Measurements from ENCODE around the gene FAM81B.
"Not testable (repeated sequence)": the region's sequence is repeated elsewhere in the genome, so short reads cannot be mapped to it uniquely, and the experiment has no call there.

Gene FAM81B

GRCh38 chr5:95390812-95391492, at the start of gene FAM81B:
Gene FAM81B (plus strand): TSS chr5:95391366. CDS start chr5:95391390, 24 bp downstream.
- no peak for DNase-seq (ENCODE audit: low read depth, low spot score)
- Histone ChIP-seq H3K4me1 (ENCODE audit: insufficient read depth, insufficient read length) (no peaks in the 10 kb centered on the region), H3K36me3 (ENCODE audit: insufficient read depth, insufficient read length, low read length) (no peaks in the 10 kb centered on the region), H3K27me3 (ENCODE audit: insufficient read depth, insufficient read length) (no peaks in the 10 kb centered on the region), H3K4me3 (ENCODE audit: insufficient read length, low read depth) (no peak within 1 kb of the TSS), H3K9me3 (ENCODE audit: insufficient read depth, low read length) (no peaks in the 10 kb centered on the region), H3K9ac (ENCODE audit: insufficient read length, low read depth) (no peak within 1 kb of the TSS)
- TF ChIP-seq SUZ12 (IDR thresholded peaks at IDR 0.05; ENCODE audit: extremely low read depth, insufficient read depth, insufficient read length) (no peak), ZNF274 (IDR thresholded peaks at IDR 0.05; ENCODE audit: low read depth, low read length) (no peak)

- H3K9me3 ChIP-seq (ENCODE audit: insufficient read depth, low read length); H3K27me3 ChIP-seq (ENCODE audit: insufficient read depth, insufficient read length); H3K36me3 ChIP-seq (ENCODE audit: insufficient read depth, insufficient read length, low read length); H3K4me1 ChIP-seq (ENCODE audit: insufficient read depth, insufficient read length); H3K4me3 ChIP-seq (ENCODE audit: insufficient read length, low read depth); H3K9ac ChIP-seq (ENCODE audit: insufficient read length, low read depth); DNase-seq (ENCODE audit: low read depth, low spot score): not testable (repeated sequence)
Measured at GRCh38 chr5:95341444-95341843, 49.7 kb upstream of the FAM81B start.

GRCh38 chr5:95347506-95348120, 43.6 kb upstream of the FAM81B start:
- H3K36me3 ChIP-seq (ENCODE audit: insufficient read depth, insufficient read length, low read length) = no peaks in the 10 kb centered on the region
- H3K27me3 ChIP-seq (ENCODE audit: insufficient read depth, insufficient read length) = no peaks in the 10 kb centered on the region
- H3K9me3 ChIP-seq (ENCODE audit: insufficient read depth, low read length) = no peaks in the 10 kb centered on the region
- no peak for TF ChIP-seq YY1 (IDR thresholded peaks at IDR 0.05; ENCODE audit: insufficient read depth, insufficient read length)
- DNase-seq (ENCODE audit: low read depth, low spot score) = no peak
- H3K4me1 ChIP-seq (ENCODE audit: insufficient read depth, insufficient read length) = no peaks in the 10 kb centered on the region
- H3K4me3 ChIP-seq (ENCODE audit: insufficient read length, low read depth) = no peak overlapping the region
- H3K9ac ChIP-seq (ENCODE audit: insufficient read length, low read depth) = no peak overlapping the region

DNA sequence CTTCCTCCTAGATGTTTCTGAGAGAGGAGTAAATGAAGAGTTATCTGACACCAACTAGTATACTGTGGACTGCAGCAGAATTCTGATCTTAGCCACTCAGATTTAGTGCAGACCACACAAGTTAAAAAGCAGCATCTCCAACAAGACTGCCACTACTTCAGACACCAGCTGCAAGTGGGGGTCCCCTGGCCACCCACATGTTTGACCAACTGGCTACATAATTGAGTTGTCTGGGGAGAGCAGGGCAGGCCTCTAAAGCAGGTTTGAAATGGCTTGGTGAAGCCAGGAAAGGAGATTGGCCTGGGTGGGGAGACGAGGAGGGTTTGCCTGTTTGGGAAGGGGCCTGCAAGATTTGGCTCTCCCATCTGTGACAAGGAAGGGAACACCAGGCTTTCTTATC, 40.5 kb upstream of the FAM81B start:
- DNase-seq (ENCODE audit: low read depth, low spot score) = no peak
- H3K27me3 ChIP-seq (ENCODE audit: insufficient read depth, insufficient read length) = no peaks in the 10 kb centered on the region

GRCh38 chr5:95352691-95353090, 38.5 kb upstream of the FAM81B start:
- no peaks in the 10 kb centered on the region for H3K9me3 ChIP-seq (ENCODE audit: insufficient read depth, low read length)
- H3K4me3 ChIP-seq (ENCODE audit: insufficient read length, low read depth) = no peak overlapping the region
- TF ChIP-seq YY1 (IDR thresholded peaks at IDR 0.05; ENCODE audit: insufficient read depth, insufficient read length) (no peak), ZNF274 (IDR thresholded peaks at IDR 0.05; ENCODE audit: low read depth, low read length) (no peak), SUZ12 (IDR thresholded peaks at IDR 0.05; ENCODE audit: extremely low read depth, insufficient read depth, insufficient read length) (no peak)
- no peak overlapping the region for H3K9ac ChIP-seq (ENCODE audit: insufficient read length, low read depth)
- no peaks in the 10 kb centered on the region for H3K27me3 ChIP-seq (ENCODE audit: insufficient read depth, insufficient read length)
- no peaks in the 10 kb centered on the region for H3K4me1 ChIP-seq (ENCODE audit: insufficient read depth, insufficient read length)
- H3K36me3 ChIP-seq (ENCODE audit: insufficient read depth, insufficient read length, low read length) = no peaks in the 10 kb centered on the region
- no peak for DNase-seq (ENCODE audit: low read depth, low spot score)

More for the DNA sequence above, 40.5 kb upstream of the FAM81B start:
- H3K4me3 ChIP-seq (ENCODE audit: insufficient read length, low read depth) = no peak overlapping the region
- H3K36me3 ChIP-seq (ENCODE audit: insufficient read depth, insufficient read length, low read length) = no peaks in the 10 kb centered on the region
- H3K9ac ChIP-seq (ENCODE audit: insufficient read length, low read depth) = no peak overlapping the region
- TF ChIP-seq ZNF274 (IDR thresholded peaks at IDR 0.05; ENCODE audit: low read depth, low read length) (no peak), YY1 (IDR thresholded peaks at IDR 0.05; ENCODE audit: insufficient read depth, insufficient read length) (no peak), SUZ12 (IDR thresholded peaks at IDR 0.05; ENCODE audit: extremely low read depth, insufficient read depth, insufficient read length) (no peak)
- no peaks in the 10 kb centered on the region for H3K4me1 ChIP-seq (ENCODE audit: insufficient read depth, insufficient read length)
- no peaks in the 10 kb centered on the region for H3K9me3 ChIP-seq (ENCODE audit: insufficient read depth, low read length)

DNA sequence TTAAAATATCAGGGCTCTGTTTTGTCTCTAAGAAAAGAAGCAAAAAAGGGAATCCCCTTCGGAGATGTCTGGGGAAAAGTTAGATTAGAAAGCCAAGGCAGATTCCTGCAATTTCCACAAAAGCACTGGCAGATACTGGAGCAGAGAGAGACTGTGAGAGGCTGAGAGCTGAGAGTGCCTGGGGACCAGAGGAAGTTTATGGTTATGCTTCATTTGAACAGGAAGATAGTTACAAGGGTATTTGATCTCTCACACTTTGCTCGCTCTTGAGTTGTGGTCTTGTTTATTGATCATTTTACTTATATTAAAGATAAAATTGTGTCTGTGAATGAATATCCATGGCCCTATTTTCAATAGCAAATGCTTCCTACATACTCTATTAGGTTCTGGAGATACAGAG, 32.8 kb upstream of the FAM81B start:
- TF ChIP-seq ZNF274 (IDR thresholded peaks at IDR 0.05; ENCODE audit: low read depth, low read length) (no peak), SUZ12 (IDR thresholded peaks at IDR 0.05; ENCODE audit: extremely low read depth, insufficient read depth, insufficient read length) (no peak), YY1 (IDR thresholded peaks at IDR 0.05; ENCODE audit: insufficient read depth, insufficient read length) (no peak)
- Histone ChIP-seq H3K4me3 (ENCODE audit: insufficient read length, low read depth) (no peak overlapping the region), H3K36me3 (ENCODE audit: insufficient read depth, insufficient read length, low read length) (no peaks in the 10 kb centered on the region), H3K4me1 (ENCODE audit: insufficient read depth, insufficient read length) (no peaks in the 10 kb centered on the region), H3K27me3 (ENCODE audit: insufficient read depth, insufficient read length) (no peaks in the 10 kb centered on the region), H3K9ac (ENCODE audit: insufficient read length, low read depth) (no peak overlapping the region), H3K9me3 (ENCODE audit: insufficient read depth, low read length) (no peaks in the 10 kb centered on the region)
- DNase-seq (ENCODE audit: low read depth, low spot score) = no peak

GRCh38 chr5:95358848-95359247, 32.3 kb upstream of the FAM81B start:
- Histone ChIP-seq H3K4me3 (ENCODE audit: insufficient read length, low read depth) (no peak overlapping the region), H3K36me3 (ENCODE audit: insufficient read depth, insufficient read length, low read length) (no peaks in the 10 kb centered on the region), H3K9ac (ENCODE audit: insufficient read length, low read depth) (no peak overlapping the region), H3K4me1 (ENCODE audit: insufficient read depth, insufficient read length) (no peaks in the 10 kb centered on the region), H3K9me3 (ENCODE audit: insufficient read depth, low read length) (no peaks in the 10 kb centered on the region), H3K27me3 (ENCODE audit: insufficient read depth, insufficient read length) (no peaks in the 10 kb centered on the region)
- no peak for TF ChIP-seq YY1 (IDR thresholded peaks at IDR 0.05; ENCODE audit: insufficient read depth, insufficient read length)
- no peak for TF ChIP-seq SUZ12 (IDR thresholded peaks at IDR 0.05; ENCODE audit: extremely low read depth, insufficient read depth, insufficient read length)
- TF ChIP-seq ZNF274 (IDR thresholded peaks at IDR 0.05; ENCODE audit: low read depth, low read length) = no peak
- DNase-seq (ENCODE audit: low read depth, low spot score) = no peak

DNA sequence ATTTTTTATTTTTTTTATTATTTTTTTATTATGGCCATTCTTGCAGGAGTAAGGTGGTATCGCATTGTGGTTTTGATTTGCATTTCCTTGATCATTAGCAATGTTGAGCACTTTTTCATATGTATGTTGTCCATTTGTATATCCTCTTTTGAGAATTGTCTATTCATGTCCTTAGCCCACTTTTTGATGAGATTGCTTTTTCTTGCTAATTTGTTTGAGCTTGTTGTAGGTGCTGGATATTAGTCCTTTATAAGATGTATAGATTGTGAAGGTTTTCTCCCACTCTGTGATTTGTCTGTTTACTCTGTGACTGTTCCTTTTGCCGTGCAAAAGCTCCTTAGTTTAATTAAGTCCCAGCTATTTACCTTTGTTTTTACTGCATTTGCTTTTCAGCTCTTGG, 30.5 kb upstream of the FAM81B start:
- DNase-seq (ENCODE audit: low read depth, low spot score); H3K4me3 ChIP-seq (ENCODE audit: insufficient read length, low read depth); H3K9me3 ChIP-seq (ENCODE audit: insufficient read depth, low read length); H3K27me3 ChIP-seq (ENCODE audit: insufficient read depth, insufficient read length); H3K36me3 ChIP-seq (ENCODE audit: insufficient read depth, insufficient read length, low read length); H3K4me1 ChIP-seq (ENCODE audit: insufficient read depth, insufficient read length); H3K9ac ChIP-seq (ENCODE audit: insufficient read length, low read depth): not testable (repeated sequence)

All from NT2/D1 (cell line).